Embryonic facial prominence (tissue), 1 donor: ENCODE measurements around the gene FAM81A.
"Not testable (repeated sequence)": the region's sequence is repeated elsewhere in the genome, so short reads cannot be mapped to it uniquely, and the experiment has no call there.

Experiments used
- DNase-seq: peaks from one replicate; pipeline ENCODE4 v3.0.0-alpha.2; 2016; ENCODE audit errors: extremely low spot score

Gene FAM81A

DNA sequence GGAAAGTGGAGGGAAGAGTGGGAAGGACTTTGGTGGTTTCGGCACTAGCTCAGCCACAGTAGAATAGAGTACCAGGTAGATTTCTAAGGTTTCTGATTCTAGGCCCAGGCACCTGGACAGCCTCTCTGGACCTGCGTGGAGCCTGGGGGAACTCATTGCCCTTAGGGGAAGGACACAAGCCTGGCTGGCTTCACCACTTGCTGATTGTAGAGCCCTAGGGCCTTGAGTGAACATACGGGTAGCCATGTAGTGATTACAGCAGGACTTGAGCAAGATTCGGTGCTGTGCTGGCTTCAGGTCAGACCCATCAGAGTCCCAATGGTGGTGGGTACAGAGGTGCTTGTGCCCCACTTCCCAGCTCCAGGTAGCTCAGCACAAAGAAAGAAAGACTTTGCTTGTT is 47.0 kb downstream of the FAM81A start:
- DNase-seq: no peak

DNA sequence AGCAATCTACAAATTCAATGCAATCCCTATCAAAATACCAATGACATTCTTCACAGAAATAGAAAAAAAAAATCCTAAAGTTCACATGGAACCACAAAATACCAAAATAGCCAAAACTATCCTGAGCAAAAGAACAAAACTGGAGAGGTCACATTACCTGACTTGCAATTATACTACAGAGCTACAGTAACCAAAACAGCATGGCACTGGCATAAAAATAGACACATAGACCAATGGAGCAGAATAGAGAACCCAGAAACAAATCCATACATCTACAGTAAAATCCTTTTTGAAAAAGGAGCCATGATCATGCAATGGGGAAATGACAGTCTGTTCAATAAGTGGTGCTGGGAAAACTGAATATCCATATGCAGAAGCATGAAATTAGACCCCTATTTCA is 51.5 kb downstream of the FAM81A start:
- not testable (repeated sequence) for DNase-seq

DNA sequence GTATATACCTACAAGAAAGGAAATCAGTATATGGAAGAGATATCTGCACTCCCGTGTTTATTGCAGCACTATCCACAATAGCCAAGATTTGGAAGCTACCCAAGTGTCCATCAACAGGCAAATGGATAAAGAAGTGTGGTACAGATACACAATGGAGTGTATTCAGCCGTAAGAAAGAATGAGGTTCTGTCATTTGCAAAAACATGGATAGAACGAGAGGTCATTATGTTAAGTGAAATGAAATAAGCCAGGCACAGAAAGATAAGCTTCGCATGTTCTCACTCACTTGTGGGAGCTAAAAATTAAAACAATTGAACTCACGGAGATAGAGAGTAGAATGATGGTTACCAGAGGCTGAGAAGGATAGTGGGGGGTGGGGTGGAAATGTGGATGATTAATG is 53.1 kb downstream of the FAM81A start:
- no peak for DNase-seq

DNA sequence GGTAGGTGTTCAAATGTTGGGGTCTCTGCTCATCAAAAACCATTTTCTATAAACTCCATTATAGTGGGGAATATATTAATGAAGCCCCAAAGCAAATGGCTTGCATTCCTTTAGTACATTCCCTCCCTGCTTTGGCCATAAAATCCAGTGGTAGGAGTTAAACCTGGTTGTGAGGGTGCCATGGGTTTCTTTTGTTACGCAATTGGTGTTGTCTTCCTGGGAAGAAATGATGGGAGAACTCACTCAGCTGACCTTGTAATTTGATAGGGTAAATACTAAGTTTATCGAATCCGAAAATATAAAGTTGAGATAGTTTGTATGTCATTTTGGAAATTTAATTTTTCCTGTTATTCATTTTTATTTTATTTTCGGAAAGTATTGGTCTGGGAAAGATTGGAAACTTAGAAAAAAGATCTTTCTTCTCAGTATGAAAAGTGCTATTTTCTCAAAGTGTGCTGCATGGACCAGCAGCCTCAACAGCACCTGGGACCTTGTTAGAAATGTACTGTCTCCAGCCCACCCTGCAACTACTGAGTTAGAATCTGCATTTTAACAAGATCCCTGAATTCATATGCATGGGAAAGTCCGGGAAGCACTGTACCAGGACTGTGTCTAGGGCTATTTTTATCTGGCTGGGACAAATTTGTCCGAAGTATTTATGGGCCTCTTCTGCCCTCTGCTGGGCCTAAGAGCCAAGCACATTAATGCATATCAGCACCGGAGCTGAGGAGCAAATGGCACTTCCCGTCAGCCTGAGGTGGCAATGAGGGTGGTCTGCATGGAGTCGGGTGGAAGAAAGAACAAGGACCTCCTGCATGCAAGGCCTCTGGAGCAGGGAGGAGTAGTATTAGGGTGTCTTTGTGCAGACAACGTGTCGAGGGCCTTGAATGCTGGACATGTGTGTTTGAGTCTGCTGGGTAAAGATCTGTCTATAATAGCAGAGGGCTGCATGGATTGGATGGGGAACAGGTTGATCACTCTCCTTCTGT is 54.7 kb downstream of the FAM81A start:
- peak; percentile 59 for DNase-seq

DNA sequence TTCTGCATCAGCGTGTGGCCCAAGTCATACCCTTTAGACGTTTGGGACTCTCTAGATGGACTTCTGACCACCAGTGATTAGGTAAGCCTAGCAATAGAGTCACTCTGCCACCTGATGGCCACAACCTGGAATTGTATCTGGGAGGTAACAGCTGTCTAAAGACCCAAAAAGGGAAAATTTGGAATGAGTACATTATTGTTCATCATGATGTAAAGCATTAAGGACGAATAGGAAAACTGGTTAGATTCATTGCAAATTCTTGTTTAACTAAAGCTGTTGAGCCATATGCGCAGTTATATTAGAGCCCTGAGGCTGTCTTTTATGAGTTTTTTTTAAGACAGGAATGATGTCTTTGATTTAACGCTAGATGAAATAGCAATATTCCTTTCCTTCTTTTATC is 63.6 kb downstream of the FAM81A start:
- DNase-seq: no peak

DNA sequence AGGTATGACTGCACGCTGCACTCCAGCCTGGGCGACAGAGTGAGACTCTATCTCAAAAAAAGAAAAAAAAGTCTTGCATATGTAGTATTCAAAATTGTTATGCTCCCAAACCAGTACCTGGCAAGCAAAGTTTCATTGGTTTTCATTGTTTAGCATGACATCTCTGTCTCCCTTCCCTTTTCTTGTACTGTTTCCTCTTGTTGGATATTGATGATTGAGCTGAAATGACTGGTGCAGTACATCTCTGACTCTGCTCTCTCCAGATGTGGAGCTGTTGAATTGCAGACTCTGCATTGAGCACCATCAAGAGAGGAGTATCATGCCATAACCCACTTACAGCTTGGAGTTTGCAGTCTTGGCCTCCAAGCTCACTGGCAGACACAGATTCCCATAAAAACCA is 77.2 kb downstream of the FAM81A start:
- no peak for DNase-seq

DNA sequence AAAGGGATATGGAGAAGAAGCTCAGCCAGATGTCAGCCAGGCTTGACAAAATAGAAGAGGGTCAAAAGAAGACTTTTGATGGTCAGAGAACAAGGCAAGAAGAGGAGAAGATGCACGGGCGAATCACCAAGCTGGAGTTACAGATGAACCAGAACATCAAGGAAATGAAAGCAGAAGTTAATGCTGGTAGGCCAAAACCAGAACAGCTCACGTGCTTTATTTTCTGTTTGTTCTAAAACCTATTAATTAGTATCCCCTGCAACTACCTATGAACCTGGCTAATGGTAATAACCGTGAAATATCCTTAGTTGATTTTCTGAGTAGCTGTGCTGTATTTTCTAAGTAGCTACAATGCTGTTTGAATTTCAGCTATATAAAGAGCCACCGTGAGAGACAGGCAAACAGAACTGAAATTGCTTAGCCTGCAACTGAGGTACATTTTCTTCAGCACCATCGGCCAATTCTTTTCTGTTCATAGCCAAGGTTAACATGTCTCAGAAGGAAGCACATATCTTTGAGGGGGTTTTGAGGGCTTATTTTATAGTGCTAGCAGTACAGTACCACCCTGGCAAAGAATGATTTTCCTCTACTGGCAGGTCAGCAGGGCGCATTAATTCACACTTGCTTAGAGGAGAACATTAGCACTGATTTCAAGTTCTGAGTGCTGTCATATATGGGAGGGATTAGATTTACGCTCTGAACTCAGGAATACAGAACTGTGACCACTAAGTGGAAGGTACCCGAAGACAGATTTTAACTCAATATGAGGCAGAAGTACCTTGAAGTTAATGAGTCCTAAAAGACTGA is 78.9 kb downstream of the FAM81A start:
- no peak for DNase-seq

DNA sequence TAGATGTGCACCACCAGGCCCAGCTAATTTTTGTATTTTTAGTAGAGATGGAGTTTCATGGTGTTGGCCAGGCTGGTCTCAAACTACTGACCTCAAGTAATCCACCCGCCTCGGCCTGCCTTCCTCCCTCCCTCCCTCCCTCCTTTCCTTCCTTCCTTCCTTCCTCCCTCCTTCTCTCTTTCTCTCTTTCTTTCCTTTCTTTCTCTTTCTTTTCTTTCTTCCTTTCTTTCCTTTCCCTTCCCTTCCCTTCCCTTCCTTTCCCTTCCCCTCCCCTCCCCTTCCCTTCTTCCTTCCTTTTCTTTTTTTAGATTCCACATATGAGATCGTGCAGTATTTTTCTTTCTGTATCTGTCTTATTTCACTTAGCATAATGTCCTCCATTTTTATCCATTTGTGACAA is 81.3 kb downstream of the FAM81A start:
- no peak for DNase-seq

DNA sequence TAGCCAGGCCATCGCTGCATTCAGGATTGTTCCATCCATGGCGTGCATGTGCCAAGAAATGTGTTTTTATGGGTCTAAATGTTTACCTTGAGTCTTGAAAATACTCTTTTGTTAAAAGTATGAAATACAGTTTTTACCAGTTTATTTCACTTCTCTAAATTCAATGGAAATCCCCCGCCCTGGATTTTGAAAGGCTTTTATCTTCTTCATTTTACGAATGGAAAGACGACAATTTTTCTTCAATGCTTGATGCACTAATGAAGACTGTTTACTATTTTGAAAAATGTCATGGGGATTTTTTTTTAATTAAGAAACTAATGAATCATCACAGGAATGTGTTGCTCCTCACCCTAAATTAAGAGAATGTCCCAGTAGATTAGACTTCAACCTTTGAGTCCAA is 83.5 kb downstream of the FAM81A start:
- DNase-seq: no peak

DNA sequence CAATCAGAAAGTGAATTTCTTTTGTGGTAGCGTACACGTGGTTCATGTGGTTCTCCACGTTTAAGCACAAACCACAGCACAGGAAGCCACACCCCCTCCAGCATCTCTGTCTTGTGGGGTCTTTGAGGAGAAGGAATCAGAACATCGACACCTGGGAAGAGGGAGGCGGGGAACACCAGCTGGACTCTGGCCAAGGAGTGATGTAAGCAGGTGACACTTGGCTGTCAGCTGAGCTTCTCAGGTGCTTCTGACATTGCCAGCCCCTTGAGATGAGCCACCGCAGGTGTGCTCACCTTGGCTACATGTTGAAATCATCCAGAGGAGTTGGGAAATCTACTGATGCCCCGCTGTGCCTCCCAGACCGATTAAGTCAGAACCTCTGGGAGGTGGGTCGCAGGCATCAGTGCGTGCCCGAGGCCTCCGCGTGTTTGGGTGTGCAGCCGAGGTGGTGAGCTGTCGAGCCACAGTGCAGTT is 85.0 kb downstream of the FAM81A start:
- no peak for DNase-seq

DNA sequence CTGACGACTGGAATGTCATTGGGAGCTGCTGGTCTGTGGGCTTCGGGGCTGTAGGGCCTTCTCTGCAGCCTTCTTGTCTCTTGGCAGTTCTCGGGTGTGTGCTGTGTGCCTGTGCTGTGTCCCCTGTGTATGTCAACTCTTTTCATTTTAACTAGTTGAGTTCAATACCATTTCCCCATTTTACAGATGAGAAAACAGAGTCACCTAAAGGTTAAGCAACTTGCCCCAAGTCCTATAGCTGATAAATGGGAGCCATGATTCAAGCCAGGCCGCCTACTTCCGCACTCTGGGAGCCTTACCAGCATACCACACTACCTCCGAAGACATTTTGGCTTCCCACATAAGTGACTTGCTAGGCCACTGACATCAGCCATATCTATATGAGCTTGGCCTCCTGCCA is 85.7 kb downstream of the FAM81A start:
- no peak for DNase-seq

DNA sequence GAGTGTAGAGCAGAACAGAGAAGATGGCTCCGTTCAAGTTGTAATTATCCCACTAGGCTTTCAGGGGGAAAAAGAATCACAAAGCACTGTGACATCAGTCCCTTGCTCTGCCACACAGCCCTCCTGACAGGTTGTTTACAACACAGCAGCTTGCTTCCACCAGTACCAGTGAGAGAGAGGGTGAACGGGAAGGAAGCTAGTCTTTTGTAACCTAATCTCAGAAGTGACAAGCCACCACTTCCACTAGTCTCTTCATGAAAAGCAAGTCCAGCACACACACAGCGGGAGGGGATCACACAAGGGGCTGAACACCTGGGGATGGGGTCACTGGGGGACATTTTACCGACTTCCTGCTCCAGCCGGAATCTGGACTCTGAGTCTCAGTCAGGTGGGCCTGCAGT is 86.3 kb downstream of the FAM81A start:
- no peak for DNase-seq

DNA sequence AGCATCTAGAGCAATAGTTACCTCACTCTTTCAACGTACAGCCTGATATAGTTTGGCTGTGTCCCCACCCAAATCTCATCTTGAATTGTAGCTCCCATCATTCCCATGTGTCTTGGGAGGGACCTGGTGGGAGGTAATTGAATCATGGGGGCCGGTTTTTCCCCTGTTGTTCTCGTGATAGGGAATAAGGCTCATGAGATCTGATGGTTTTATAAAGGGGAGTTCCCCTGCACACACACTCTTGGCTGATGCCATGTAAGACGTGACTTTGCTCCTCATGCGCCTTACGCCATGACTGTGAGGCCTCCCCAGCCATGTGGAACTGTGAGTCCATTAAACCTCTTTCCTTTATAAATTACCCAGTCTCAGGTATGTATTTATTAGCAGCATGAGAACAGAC is 88.5 kb downstream of the FAM81A start:
- DNase-seq: not testable (repeated sequence)

DNA sequence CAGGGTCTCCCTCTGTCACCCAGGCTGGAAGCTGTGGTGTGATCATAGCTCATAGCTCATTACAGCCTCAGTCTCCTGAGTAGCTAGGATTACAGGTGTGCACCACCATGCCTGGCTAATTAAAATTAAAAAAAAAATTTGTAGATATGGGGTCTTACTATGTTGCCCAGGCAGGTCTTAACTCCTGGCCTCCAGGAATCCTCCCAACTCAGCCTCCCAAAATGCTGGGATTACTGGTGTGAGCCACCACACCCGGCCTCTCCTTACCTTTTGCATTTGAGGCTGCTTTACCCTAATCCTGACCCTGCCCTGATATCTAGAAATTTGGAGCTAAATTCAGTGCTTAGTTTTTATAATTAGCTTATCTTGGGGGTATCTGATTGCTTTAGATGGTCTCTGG is 90.4 kb downstream of the FAM81A start:
- DNase-seq: no peak

DNA sequence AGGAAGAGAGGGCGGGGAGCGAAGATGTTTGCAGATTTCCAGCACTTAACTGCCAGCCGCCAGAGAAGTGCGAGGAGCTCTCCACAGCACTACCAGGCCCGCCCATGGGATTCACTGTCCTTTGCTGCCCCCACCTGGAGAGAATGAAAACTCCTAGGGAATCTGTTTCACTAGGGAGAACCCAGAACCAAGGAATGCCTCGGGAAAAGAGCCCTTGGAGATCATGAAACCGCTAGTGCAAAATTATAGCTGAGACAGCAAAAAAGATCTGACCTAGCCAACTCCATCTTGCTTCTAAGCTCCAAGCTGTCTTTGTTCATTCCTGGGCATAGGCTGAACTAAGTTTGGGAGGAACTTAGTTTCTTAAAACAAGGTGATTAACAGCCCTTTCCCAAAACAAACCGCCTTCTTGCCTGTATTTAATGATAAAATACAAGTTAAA is 91.0 kb downstream of the FAM81A start:
- peak; percentile 72 for DNase-seq

DNA sequence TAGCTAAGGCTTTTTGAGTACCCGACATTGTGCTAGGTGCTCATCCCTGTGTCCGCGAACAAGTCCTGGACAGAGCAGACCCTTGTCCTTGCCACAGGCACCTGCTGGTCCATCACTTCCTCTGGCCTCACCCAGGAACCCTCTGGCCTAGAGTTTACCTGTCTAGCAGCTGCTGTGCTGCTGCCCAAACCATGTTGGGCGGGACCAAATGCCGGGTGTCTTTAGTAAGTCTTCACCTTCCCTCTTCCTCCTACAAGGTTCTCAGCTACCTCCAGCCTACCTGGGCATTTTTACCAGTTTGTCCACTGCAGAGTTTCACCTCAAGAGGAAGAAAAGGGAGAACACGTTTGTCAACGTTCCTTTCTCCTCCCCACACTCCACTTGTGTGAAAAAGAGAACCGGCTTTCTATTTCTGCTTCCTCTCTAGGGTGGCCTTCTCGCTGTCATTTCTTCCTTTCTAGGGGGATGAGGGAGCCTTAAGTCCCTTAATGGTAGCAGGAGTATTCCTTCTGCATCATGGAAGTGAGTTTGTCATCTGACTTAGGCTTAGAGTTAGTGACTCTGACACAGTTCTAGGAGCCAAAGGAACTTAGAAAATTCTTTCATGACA is 93.2 kb downstream of the FAM81A start:
- DNase-seq: no peak

DNA sequence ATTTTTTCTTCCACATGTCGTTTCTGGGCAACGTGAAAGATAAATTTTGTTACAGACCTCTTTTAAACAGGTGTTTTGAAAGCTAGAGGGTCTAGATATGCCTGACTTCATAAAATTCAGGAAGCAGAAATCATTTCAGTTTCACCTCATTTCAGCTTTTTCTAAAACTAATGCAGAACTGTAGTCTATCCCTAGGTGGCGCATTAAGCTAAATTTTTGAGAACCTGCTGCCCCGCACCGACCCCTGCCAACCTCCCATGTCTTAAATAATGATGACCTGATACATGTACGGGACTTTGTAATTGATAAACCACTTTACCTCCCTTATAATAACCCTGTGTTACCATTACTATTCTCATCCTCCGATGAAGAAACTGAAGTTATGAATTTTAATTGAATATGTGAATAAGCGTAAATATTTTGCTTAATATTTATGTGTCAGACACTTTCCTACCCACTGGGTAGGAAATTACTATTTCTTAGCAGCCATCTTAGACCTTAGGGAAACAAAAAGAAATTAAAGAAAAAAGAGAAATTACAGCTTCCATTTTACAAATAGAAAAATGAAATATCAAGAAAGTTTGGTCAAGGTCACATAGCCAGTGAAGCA is 94.9 kb downstream of the FAM81A start:
- DNase-seq: no peak

DNA sequence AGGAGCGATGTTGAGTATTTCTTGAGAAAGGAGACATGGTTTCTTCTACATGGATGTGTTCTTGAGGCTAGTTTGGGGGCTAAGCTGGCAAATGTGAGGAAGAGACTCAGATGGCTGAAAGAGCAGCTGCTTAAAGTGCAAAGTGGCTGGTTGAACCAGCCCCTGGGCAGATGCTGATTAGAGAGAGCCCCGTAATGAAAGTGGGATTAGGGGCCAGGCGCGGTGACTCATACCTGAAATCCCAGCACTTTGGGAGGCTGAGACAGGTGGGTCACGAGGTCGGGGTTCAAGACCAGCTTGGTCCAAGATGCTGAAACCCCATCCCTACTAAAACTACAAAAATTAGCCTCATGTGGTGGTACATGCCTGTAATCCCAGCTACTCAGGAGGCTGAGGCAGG is 98.6 kb downstream of the FAM81A start:
- no peak for DNase-seq

DNA sequence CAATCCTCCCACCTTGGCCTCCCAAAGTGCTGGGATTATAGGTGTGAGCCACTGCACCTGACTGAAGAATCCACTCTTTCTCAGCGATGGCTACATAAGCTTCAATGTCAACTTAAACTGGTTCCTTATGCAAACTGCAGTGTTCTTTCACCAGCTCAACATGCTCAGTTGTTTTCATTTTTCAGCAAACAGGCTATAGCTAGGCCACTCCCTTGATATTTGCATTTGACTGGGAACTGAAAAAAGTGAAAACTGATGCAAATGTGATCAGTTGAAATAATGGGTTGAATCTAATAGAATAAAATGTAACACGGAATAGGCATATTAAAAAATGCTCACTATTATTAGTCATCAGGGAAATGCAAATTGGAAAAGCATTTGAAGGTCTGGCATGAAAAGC is 99.4 kb downstream of the FAM81A start:
- DNase-seq: no peak

DNA sequence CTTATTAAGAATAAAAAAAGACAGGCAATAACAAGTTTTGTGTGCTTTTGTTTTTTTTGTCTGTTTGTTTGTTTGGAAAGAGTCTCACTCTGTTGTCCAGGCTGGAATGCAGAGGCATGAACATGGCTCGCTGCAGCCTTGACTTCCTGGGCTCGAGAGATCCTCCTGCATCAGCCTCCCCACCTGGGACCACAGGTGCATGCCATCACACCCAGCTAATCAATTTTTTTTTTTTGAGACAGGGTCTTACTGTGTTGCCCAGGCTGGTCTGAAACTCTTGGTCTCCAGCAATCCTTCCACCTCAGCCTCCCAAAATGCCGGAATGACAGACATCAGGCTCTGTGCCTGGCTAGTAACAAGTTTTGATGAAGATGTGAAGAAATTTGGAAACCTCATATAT is 100.5 kb downstream of the FAM81A start:
- DNase-seq: no peak

DNA sequence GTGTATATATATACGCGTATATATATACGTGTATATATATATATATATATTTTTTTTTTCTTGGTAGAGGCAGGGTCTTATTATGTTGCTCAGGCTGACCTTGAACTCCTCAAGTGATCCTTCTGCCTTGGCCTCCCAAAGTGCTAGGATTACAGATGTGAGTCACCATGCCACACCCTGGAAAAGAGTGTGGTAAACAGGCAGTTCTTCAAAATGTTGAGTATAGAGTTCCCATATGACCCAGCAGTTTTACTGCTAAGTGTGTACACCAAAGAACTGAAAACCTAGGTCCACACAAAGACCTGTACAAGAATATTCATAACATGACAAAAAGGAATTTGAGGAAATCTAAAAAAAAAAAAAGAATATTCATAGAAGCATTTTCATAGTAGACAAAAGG is 101.8 kb downstream of the FAM81A start:
- no peak for DNase-seq

DNA sequence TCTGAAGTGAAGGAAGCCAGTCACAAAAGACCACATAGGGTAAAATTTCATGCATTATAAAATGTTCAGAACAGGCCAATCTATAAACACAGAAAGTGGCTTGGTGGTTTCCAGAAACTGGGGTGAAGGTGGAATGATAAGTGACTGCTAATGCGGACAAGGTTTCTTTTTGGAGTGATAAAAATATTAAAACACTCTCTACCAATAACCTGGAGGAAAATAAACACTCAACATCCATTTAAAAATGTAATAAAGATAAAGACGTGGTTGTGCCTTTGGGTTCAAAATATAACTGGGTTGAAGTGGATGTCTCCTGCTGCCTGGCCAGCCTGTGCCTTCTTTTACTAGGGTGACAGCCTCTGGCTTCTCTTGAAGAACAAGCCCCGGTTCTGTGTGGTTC is 102.7 kb downstream of the FAM81A start:
- DNase-seq: no peak
